HG02970 (cell line): ENCODE results near the gene MCM3AP.

ENCODE experiments used
- ATAC-seq: cut with Tn5 transposase; IDR thresholded peaks from one replicate; pipeline ENCODE4 v1.9.1; 2021; ENCODE audit warnings: mild to moderate bottlenecking, moderate library complexity, moderate number of reproducible peaks; ENCODE audit not compliant: unreplicated experiment, low FRiP score

Gene MCM3AP

GRCh38 chr21:46189959-46190490, 95.4 kb downstream of the MCM3AP start:
- no peak for ATAC-seq

- ATAC-seq = no peak
Observed at GRCh38 chr21:46189213-46189958, 96.0 kb downstream of the MCM3AP start.

- ATAC-seq = no peak
Observed at GRCh38 chr21:46188226-46189212, 96.9 kb downstream of the MCM3AP start.

GRCh38 chr21:46187814-46188213, 97.6 kb downstream of the MCM3AP start:
- ATAC-seq = no peak

GRCh38 chr21:46187261-46187660, 98.2 kb downstream of the MCM3AP start:
- ATAC-seq = no peak

GRCh38 chr21:46185716-46186115, 99.7 kb downstream of the MCM3AP start:
- no peak for ATAC-seq
